HG03097 (cell line): ENCODE results near the gene KAZALD1.
"Not testable (repeated sequence)": the region's sequence is repeated elsewhere in the genome, so short reads cannot be mapped to it uniquely, and the experiment has no call there.

ENCODE experiments used
- ATAC-seq: cut with Tn5 transposase; IDR thresholded peaks from one replicate; pipeline ENCODE4 v1.9.1; 2021; ENCODE audit not compliant: unreplicated experiment, low FRiP score

KAZALD1 gene

GRCh38 chr10:101029520-101030295 is 32.1 kb upstream of the KAZALD1 start:
- ATAC-seq: no peak

- no peak for ATAC-seq
Measured at GRCh38 chr10:101030496-101031127, 31.2 kb upstream of the KAZALD1 start.

- ATAC-seq: peak; percentile 83
Measured at GRCh38 chr10:101031128-101031795, 30.5 kb upstream of the KAZALD1 start, which contains the start of the genes PDZD7 and SFXN3. TSS of gene PDZD7 (minus strand) at chr10:101031129. CDS start at chr10:101030219, 910 bp downstream. TSS of gene SFXN3 (plus strand) at chr10:101031234. CDS start at chr10:101034695, 3,461 bp downstream.

- ATAC-seq: no peak
Measured at GRCh38 chr10:101031796-101032636, 29.8 kb upstream of the KAZALD1 start.

GRCh38 chr10:101032637-101033224 is 29.1 kb upstream of the KAZALD1 start:
- ATAC-seq: no peak

GRCh38 chr10:101033276-101033675 is 28.5 kb upstream of the KAZALD1 start:
- no peak for ATAC-seq

- ATAC-seq: not testable (repeated sequence)
Measured at GRCh38 chr10:101034404-101034803, 27.4 kb upstream of the KAZALD1 start.

GRCh38 chr10:101035314-101035713 is 26.5 kb upstream of the KAZALD1 start:
- ATAC-seq: no peak

GRCh38 chr10:101035916-101036702 is 25.7 kb upstream of the KAZALD1 start:
- no peak for ATAC-seq

- no peak for ATAC-seq
Measured at GRCh38 chr10:101036726-101037125, 25.1 kb upstream of the KAZALD1 start.

GRCh38 chr10:101038484-101038883 is 23.3 kb upstream of the KAZALD1 start:
- no peak for ATAC-seq

- ATAC-seq: no peak
Measured at GRCh38 chr10:101040061-101040460, 21.7 kb upstream of the KAZALD1 start.

GRCh38 chr10:101040851-101041250 is 20.9 kb upstream of the KAZALD1 start:
- no peak for ATAC-seq

GRCh38 chr10:101041252-101041761 is 20.5 kb upstream of the KAZALD1 start:
- peak; percentile 54 for ATAC-seq

GRCh38 chr10:101042118-101042517 is 19.7 kb upstream of the KAZALD1 start:
- ATAC-seq: no peak

GRCh38 chr10:101042667-101043362 is 19.0 kb upstream of the KAZALD1 start:
- ATAC-seq: peak; percentile 85

GRCh38 chr10:101043363-101043707 is 18.5 kb upstream of the KAZALD1 start:
- ATAC-seq: no peak

- no peak for ATAC-seq
Measured at GRCh38 chr10:101044117-101044516, 17.7 kb upstream of the KAZALD1 start.
